ENCODE data around the gene PCDH15. TPM values are rescaled to one million over a fixed set of nuclear protein-coding genes. Genes with fewer than 3 reads are reported as not detected.

The PCDH15 gene
- total RNA-seq, 2 donors from 2014 or later, result 1.1 TPM; not detected in 1

DNA sequence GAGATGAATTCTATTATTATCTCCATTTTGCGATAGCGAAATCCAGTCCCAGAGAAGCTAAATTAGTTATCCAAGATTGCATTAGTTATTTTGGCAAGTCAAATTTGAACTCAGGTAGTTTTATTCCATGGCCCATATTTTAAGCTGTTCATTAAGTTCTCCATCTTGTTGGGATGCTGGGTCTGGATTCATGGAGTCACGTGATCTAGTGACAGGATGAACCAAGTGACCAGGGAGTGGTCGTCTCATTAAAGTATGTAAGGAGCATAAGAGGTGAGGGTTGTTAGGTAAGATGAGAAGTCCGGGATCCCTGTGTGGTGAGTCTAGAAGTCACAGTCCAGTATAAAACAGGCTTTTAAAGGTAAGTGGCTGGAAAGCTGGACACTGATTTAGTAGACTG lies 740.5 kb downstream of the PCDH15 start:
- intact Hi-C loops (cut with DNase I), result no loop called here
- no peak overlapping the region for H3K27ac ChIP-seq
- no peaks in the 10 kb centered on the region for H3K27me3 ChIP-seq (replicated peaks; ENCODE audit: insufficient read depth)
- WGBS, result 91% methylated on average over 5 of the region's 5 CpGs
- no peaks in the 10 kb centered on the region for H3K36me3 ChIP-seq
- no peak overlapping the region for H3K4me3 ChIP-seq
- H3K9me3 ChIP-seq, result no peaks in the 10 kb centered on the region
- DNase-seq (ENCODE audit: low spot score), result no peak
- TF ChIP-seq POLR2A (IDR thresholded peaks at IDR 0.05) (no peak), POLR2AphosphoS5 (IDR thresholded peaks at IDR 0.05) (no peak)
- TF ChIP-seq, protein P1, sequence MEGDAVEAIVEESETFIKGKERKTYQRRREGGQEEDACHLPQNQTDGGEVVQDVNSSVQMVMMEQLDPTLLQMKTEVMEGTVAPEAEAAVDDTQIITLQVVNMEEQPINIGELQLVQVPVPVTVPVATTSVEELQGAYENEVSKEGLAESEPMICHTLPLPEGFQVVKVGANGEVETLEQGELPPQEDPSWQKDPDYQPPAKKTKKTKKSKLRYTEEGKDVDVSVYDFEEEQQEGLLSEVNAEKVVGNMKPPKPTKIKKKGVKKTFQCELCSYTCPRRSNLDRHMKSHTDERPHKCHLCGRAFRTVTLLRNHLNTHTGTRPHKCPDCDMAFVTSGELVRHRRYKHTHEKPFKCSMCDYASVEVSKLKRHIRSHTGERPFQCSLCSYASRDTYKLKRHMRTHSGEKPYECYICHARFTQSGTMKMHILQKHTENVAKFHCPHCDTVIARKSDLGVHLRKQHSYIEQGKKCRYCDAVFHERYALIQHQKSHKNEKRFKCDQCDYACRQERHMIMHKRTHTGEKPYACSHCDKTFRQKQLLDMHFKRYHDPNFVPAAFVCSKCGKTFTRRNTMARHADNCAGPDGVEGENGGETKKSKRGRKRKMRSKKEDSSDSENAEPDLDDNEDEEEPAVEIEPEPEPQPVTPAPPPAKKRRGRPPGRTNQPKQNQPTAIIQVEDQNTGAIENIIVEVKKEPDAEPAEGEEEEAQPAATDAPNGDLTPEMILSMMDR (IDR thresholded peaks at IDR 0.05), result no peak
- H3K4me1 ChIP-seq (replicated peaks), result no peaks in the 10 kb centered on the region

DNA sequence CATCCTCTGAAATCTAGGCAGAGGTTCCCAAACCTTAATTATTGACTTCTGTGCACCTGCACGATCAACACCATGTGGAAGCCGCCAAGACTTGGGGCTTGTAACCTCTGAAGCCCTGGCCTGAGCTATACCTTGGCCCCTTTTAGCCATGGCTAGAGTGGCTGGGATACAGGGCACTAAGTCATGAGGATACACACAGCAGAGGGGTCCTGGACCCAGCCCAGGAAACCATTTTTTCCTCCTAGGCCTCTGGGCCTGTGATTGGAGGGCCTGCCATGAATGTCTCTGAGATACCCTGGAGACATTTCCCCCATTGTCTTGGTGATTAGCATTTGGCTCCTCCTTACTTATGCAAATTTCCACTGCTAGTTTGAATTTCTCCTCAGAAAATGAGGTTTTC lies 743.7 kb downstream of the PCDH15 start:
- intact Hi-C loops (cut with DNase I), result no loop called here
- Histone ChIP-seq H3K27ac (no peak overlapping the region), H3K36me3 (no peaks in the 10 kb centered on the region), H3K4me3 (no peak overlapping the region), H3K4me1 (replicated peaks) (no peaks in the 10 kb centered on the region), H3K27me3 (replicated peaks; ENCODE audit: insufficient read depth) (no peaks in the 10 kb centered on the region), H3K9me3 (no peaks in the 10 kb centered on the region)
- DNase-seq (ENCODE audit: low spot score), result no peak
- 94% methylated on average over 2 of the region's 2 CpGs for WGBS
- TF ChIP-seq POLR2A (IDR thresholded peaks at IDR 0.05) (no peak), POLR2AphosphoS5 (IDR thresholded peaks at IDR 0.05) (no peak)
- TF ChIP-seq, protein P1 (IDR thresholded peaks at IDR 0.05), result no peak

DNA sequence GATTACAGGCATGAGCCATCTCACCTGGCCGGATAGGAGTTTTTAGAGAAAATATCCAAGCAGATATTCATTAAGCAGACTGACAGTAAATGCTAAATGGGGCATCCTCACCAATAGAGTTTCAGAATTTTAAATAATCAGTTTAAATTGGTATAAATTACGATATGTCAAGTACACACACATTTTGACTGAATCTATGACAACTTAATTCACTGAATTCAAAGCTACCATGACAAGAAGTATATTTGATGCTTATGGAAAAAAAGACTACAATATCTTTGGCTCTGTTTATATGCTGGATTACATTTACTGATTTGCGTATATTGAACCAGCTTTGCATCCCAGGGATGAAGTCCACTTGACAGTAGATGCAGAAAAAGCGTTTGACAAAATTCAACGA lies 774.7 kb downstream of the PCDH15 start:
- 93% methylated on average over 5 of the region's 5 CpGs for WGBS
- intact Hi-C loops (cut with DNase I), result no loop called here
- TF ChIP-seq POLR2AphosphoS5 (IDR thresholded peaks at IDR 0.05) (no peak), POLR2A (IDR thresholded peaks at IDR 0.05) (no peak)
- TF ChIP-seq, protein P1 (IDR thresholded peaks at IDR 0.05), result no peak

DNA sequence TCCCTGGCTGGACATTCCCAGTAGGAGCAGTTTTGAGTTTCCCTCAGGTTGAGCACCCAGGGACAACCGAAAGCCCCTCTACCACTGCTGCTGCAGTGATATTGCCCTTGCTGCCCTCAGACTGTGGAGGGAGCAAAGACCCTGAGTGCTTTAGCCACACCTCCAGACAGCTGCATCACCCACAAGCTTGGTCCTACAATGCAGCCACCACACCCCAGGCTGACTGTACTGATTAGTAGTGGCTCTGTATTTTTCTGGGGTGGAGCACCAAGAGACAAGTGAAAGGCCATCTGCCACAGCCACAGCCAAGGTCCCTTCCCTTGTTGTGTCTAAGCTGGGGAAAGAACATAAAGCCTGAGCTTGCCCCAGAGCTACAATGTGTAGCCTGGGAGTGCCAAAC lies 789.9 kb downstream of the PCDH15 start:
- no peak for DNase-seq (ENCODE audit: low spot score)
- H3K4me1 ChIP-seq (replicated peaks), result no peaks in the 10 kb centered on the region
- intact Hi-C loops (cut with DNase I), result no loop called here
- H3K36me3 ChIP-seq, result no peaks in the 10 kb centered on the region
- TF ChIP-seq, protein P1 (IDR thresholded peaks at IDR 0.05), result no peak
- TF ChIP-seq POLR2AphosphoS5 (IDR thresholded peaks at IDR 0.05) (no peak), POLR2A (IDR thresholded peaks at IDR 0.05) (no peak)
- no peaks in the 10 kb centered on the region for H3K9me3 ChIP-seq
- 100% methylated on average over 1 of the region's 1 CpG for WGBS
- H3K4me3 ChIP-seq, result no peak overlapping the region
- H3K27ac ChIP-seq, result no peak overlapping the region
- H3K27me3 ChIP-seq (replicated peaks; ENCODE audit: insufficient read depth), result no peaks in the 10 kb centered on the region

More for the DNA sequence above, 774.7 kb downstream of the PCDH15 start:
- no peaks in the 10 kb centered on the region for H3K27me3 ChIP-seq (replicated peaks; ENCODE audit: insufficient read depth)
- no peak for DNase-seq (ENCODE audit: low spot score)
- no peak overlapping the region for H3K4me3 ChIP-seq
- H3K9me3 ChIP-seq, result no peaks in the 10 kb centered on the region
- H3K36me3 ChIP-seq, result no peaks in the 10 kb centered on the region
- no peak overlapping the region for H3K27ac ChIP-seq
- H3K4me1 ChIP-seq (replicated peaks), result no peaks in the 10 kb centered on the region

DNA sequence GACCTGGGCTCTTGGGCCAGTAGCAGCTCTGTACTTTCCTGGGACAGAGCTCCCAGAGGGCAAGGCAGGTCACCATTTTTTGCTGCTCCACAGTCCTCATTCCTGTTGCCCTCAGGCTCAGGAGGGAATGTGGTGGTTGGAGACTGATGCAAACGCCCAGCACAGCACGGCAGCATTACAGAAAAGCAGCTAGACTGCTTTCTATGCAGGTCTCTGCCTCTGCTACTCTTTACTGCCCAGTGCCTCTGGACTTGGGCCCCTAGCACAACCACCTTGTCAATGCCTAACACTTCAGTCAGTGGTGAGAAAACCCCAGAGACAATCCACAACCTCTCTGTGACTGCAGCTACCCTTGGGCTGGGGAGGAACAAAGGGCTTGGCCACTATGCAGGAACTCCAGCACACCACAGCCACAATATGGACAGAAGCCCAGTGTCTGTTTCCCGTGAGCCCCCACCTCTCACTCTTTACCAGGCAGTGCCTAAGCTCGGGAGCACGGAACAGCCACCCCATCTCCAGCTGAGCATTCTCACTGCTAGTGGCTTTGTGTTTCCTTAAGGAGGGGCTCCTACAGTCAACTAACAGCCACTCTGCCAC lies 790.6 kb downstream of the PCDH15 start:
- Histone ChIP-seq H3K36me3 (no peaks in the 10 kb centered on the region), H3K27ac (no peak overlapping the region), H3K9me3 (no peaks in the 10 kb centered on the region), H3K27me3 (replicated peaks; ENCODE audit: insufficient read depth) (no peaks in the 10 kb centered on the region), H3K4me3 (no peak overlapping the region), H3K4me1 (replicated peaks) (no peaks in the 10 kb centered on the region)
- DNase-seq (ENCODE audit: low spot score), result no peak
- intact Hi-C loops (cut with DNase I), result no loop called here
- TF ChIP-seq POLR2AphosphoS5 (IDR thresholded peaks at IDR 0.05) (no peak), POLR2A (IDR thresholded peaks at IDR 0.05) (no peak)
- TF ChIP-seq, protein P1 (IDR thresholded peaks at IDR 0.05), result no peak
- WGBS, result 79% methylated on average over 5 of the region's 5 CpGs

Data from prostate gland (tissue), 2 donors.